ENCODE results near the gene SLC38A9.

DNA sequence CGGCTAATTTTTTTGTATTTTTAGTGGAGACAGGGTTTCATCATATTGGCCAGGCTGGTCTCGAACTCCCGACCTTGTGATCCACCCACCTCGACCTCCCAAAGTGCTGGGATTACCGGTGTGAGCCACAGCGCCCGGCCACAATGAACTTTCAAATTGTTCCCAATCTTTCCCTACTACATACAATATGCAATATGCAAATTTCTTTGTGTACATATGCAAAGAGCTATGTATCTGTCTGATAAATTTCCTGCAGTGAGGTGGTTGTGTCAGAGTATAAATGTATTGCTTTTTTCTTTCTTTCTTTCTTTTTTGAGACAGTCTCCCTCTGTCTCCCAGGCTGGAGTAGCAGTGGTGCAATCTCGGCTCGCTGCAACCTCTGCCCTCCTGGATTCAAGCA lies 128.5 kb downstream of the SLC38A9 start:
- TF ChIP-seq, protein P1, sequence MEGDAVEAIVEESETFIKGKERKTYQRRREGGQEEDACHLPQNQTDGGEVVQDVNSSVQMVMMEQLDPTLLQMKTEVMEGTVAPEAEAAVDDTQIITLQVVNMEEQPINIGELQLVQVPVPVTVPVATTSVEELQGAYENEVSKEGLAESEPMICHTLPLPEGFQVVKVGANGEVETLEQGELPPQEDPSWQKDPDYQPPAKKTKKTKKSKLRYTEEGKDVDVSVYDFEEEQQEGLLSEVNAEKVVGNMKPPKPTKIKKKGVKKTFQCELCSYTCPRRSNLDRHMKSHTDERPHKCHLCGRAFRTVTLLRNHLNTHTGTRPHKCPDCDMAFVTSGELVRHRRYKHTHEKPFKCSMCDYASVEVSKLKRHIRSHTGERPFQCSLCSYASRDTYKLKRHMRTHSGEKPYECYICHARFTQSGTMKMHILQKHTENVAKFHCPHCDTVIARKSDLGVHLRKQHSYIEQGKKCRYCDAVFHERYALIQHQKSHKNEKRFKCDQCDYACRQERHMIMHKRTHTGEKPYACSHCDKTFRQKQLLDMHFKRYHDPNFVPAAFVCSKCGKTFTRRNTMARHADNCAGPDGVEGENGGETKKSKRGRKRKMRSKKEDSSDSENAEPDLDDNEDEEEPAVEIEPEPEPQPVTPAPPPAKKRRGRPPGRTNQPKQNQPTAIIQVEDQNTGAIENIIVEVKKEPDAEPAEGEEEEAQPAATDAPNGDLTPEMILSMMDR (IDR thresholded peaks at IDR 0.05) = no peak
- TF ChIP-seq, protein P2, sequence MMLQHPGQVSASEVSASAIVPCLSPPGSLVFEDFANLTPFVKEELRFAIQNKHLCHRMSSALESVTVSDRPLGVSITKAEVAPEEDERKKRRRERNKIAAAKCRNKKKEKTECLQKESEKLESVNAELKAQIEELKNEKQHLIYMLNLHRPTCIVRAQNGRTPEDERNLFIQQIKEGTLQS (CRISPR knock-in tag; conservative IDR thresholded peaks at IDR 0.05) = no peak
- no peak for TF ChIP-seq FOXK1 (CRISPR knock-in tag; IDR thresholded peaks at IDR 0.05)
- TF ChIP-seq, protein P3, sequence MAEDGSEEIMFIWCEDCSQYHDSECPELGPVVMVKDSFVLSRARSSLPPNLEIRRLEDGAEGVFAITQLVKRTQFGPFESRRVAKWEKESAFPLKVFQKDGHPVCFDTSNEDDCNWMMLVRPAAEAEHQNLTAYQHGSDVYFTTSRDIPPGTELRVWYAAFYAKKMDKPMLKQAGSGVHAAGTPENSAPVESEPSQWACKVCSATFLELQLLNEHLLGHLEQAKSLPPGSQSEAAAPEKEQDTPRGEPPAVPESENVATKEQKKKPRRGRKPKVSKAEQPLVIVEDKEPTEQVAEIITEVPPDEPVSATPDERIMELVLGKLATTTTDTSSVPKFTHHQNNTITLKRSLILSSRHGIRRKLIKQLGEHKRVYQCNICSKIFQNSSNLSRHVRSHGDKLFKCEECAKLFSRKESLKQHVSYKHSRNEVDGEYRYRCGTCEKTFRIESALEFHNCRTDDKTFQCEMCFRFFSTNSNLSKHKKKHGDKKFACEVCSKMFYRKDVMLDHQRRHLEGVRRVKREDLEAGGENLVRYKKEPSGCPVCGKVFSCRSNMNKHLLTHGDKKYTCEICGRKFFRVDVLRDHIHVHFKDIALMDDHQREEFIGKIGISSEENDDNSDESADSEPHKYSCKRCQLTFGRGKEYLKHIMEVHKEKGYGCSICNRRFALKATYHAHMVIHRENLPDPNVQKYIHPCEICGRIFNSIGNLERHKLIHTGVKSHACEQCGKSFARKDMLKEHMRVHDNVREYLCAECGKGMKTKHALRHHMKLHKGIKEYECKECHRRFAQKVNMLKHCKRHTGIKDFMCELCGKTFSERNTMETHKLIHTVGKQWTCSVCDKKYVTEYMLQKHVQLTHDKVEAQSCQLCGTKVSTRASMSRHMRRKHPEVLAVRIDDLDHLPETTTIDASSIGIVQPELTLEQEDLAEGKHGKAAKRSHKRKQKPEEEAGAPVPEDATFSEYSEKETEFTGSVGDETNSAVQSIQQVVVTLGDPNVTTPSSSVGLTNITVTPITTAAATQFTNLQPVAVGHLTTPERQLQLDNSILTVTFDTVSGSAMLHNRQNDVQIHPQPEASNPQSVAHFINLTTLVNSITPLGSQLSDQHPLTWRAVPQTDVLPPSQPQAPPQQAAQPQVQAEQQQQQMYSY (CRISPR knock-in tag; IDR thresholded peaks at IDR 0.05) = no peak
- no peak for TF ChIP-seq TP53 (CRISPR knock-in tag; IDR thresholded peaks at IDR 0.05)
- no peak for TF ChIP-seq FOXP1 (CRISPR knock-in tag; IDR thresholded peaks at IDR 0.05; ENCODE audit: borderline replicate concordance)
- TF ChIP-seq, protein P4, sequence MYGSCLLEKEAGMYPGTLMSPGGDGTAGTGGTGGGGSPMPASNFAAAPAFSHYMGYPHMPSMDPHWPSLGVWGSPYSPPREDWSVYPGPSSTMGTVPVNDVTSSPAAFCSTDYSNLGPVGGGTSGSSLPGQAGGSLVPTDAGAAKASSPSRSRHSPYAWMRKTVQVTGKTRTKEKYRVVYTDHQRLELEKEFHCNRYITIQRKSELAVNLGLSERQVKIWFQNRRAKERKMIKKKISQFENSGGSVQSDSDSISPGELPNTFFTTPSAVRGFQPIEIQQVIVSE (CRISPR knock-in tag; IDR thresholded peaks at IDR 0.05; ENCODE audit: borderline replicate concordance) = no peak

All from WTC11 (cell line).